B cell (primary cell): ENCODE data around the gene KISS1. TPM values are rescaled to one million over a fixed set of nuclear protein-coding genes. Genes with fewer than 3 reads are reported as not detected.

Source experiments
- ATAC-seq: fragments of 200-7000 bp; cut with Tn5 transposase; one replicate; pipeline ENCODE4 v1.10.0; 2021; ENCODE audit warnings: low read depth, mild to moderate bottlenecking, moderate number of reproducible peaks, moderate library complexity
- CTCF ChIA-PET: fragments of 350-600 bp; sonication (Branson Sonifier 250); formaldehyde crosslinking; loops from one replicate; lab custom pipeline; 2021; ENCODE audit warnings: antibody characterized with exemption, inconsistent platforms; lab: Charles Lee
- POLR2A ChIA-PET: fragments of 350-600 bp; sonication (Branson Sonifier 250); formaldehyde crosslinking; loops from one replicate; lab custom pipeline; 2021; ENCODE audit warnings: antibody characterized with exemption; lab: Charles Lee
- DNase-seq: peaks from one replicate; pipeline ENCODE4 v3.0.0; 2013
- H2AFZ ChIP-seq: 2 replicates; pipeline ENCODE4 v1.6.1; 2012; ENCODE audit warnings: mild to moderate bottlenecking, low read depth, low read length; ENCODE audit not compliant: insufficient read depth, poor library complexity, severe bottlenecking
- H3K27ac ChIP-seq, 2 donors: 1 replicate in 1 of 2; 2 replicates in 1 of 2; pipeline ENCODE4 v1.5.1; 2012 to 2013; ENCODE audit warnings: low read length in 2 of 2, mild to moderate bottlenecking in 2 of 2, moderate library complexity in 1 of 2
- H3K27me3 ChIP-seq, 4 experiments: fragments of 200-600 bp in 1 of 4; sonication (generic) in 1 of 4; replicated peaks in 1 of 4; 1 replicate in 2 of 4; 2 replicates in 2 of 4; pipeline versions ENCODE4 v1.6.1 to v1.7.0; 2013 to 2016; ENCODE audit warnings: low read length in 3 of 4, mild to moderate bottlenecking in 2 of 4, mixed read lengths in 1 of 4, moderate library complexity in 1 of 4; ENCODE audit not compliant: insufficient read depth in 4 of 4, control insufficient read depth in 3 of 4; ENCODE audit errors: control extremely low read depth in 1 of 4
- H3K36me3 ChIP-seq, 2 experiments: replicated peaks in 1 of 2; 1 replicate in 1 of 2; 2 replicates in 1 of 2; pipeline versions ENCODE4 v1.6.1 to v1.7.1; 2013; ENCODE audit warnings: low read length in 1 of 2; ENCODE audit not compliant: insufficient read depth in 2 of 2, control insufficient read depth in 1 of 2; ENCODE audit errors: control extremely low read depth in 1 of 2, extremely low read depth in 1 of 2
- H3K4me1 ChIP-seq, 2 donors: fragments of 200-600 bp in 1 of 2; sonication (generic) in 1 of 2; 1 replicate in 1 of 2; 2 replicates in 1 of 2; pipeline versions ENCODE4 v1.5.1 to v1.6.1; 2013 to 2017; ENCODE audit warnings: low read length in 2 of 2; ENCODE audit not compliant: control insufficient read depth in 2 of 2, insufficient read depth in 2 of 2
- H3K4me2 ChIP-seq: replicated peaks from 2 replicates; pipeline ENCODE3; 2012; ENCODE audit warnings: mild to moderate bottlenecking, low read depth, low read length; ENCODE audit not compliant: poor library complexity, severe bottlenecking
- H3K4me3 ChIP-seq, 5 experiments: fragments of 200-600 bp in 1 of 5; sonication (generic) in 1 of 5; 1 replicate in 3 of 5; 2 replicates in 2 of 5; pipeline versions ENCODE4 v1.5.1 to v1.7.0; 2011 to 2016; ENCODE audit warnings: low read length in 4 of 5, mild to moderate bottlenecking in 4 of 5, low read depth in 2 of 5, control low read depth in 1 of 5, moderate library complexity in 1 of 5; ENCODE audit not compliant: insufficient read depth in 1 of 5; ENCODE audit errors: control extremely low read depth in 1 of 5, extremely low read depth in 1 of 5
- H3K79me2 ChIP-seq: fragments of 200-600 bp; sonication (generic); one replicate; pipeline ENCODE4 v1.6.0; 2016; ENCODE audit warnings: low read length; ENCODE audit not compliant: control insufficient read depth, insufficient read depth
- H3K9ac ChIP-seq: fragments of 200-600 bp; sonication (generic); 2 replicates; pipeline ENCODE4 v1.6.1; 2017; ENCODE audit warnings: mild to moderate bottlenecking, low read length, moderate library complexity
- H3K9me3 ChIP-seq, 3 donors: one replicate each; pipeline versions ENCODE4 v1.6.1 to v1.7.1; 2013; ENCODE audit warnings: low read length in 2 of 3; ENCODE audit not compliant: control insufficient read depth in 2 of 3, insufficient read depth in 1 of 3; ENCODE audit errors: control extremely low read depth in 1 of 3
- H4K20me1 ChIP-seq: 2 replicates; pipeline ENCODE4 v1.6.0; 2012; ENCODE audit warnings: mild to moderate bottlenecking, low read length; ENCODE audit not compliant: insufficient read depth, control insufficient read depth, poor library complexity, severe bottlenecking
- H3K27ac Mint-ChIP-seq: one replicate; pipeline ENCODE4 v1.8.0; 2021; ENCODE audit warnings: mixed read lengths
- H3K27me3 Mint-ChIP-seq: one replicate; pipeline ENCODE4 v1.8.0; 2021; ENCODE audit warnings: mixed read lengths
- H3K4me1 Mint-ChIP-seq: one replicate; pipeline ENCODE4 v1.8.0; 2021; ENCODE audit warnings: mixed read lengths
- H3K4me3 Mint-ChIP-seq: one replicate; pipeline ENCODE4 v1.8.0; 2021; ENCODE audit warnings: mixed read lengths
- H3K9me3 Mint-ChIP-seq: one replicate; pipeline ENCODE4 v1.8.0; 2022; ENCODE audit warnings: mixed read lengths; ENCODE audit not compliant: insufficient read depth
- CTCF ChIP-seq: fragments of 200-600 bp; IDR thresholded peaks from one replicate; pipeline ENCODE4 v1.8.0; 2022; ENCODE audit warnings: antibody characterized with exemption, mild to moderate bottlenecking
- EZH2 ChIP-seq: IDR thresholded peaks from 2 replicates; pipeline ENCODE4 v1.6.1; 2012; ENCODE audit warnings: borderline replicate concordance, low read depth, mild to moderate bottlenecking, moderate library complexity, low read length; ENCODE audit not compliant: insufficient read depth, poor library complexity, severe bottlenecking
- WGBS: methylation state at CpG from one replicate; pipeline ENCODE4 v1.1.5; 2013; ENCODE audit warnings: missing lambda C conversion rate; ENCODE audit not compliant: insufficient coverage; 5-methylcytosine and 5-hydroxymethylcytosine counted together
- intact Hi-C: fragments of 100-400 bp; cut with micrococcal nuclease; formaldehyde crosslinking; loops from one replicate; pipeline ENCODE4 v1.10.0; 2022
- polyA plus RNA-seq: library from polyadenylated mRNA; depleted of rRNA; stranded (reverse); fragments of >200 nt; gene quantifications from 2 replicates; pipeline ENCODE4 v1.2.3, GENCODE V29; 2012
- total RNA-seq, 2 donors: library from RNA; stranded (reverse); fragments of 120-200 nt in 1 of 2; gene quantifications; 1 replicate in 1 of 2; 2 replicates in 1 of 2; pipeline versions ENCODE4 v1.2.3 to v1.2.4, GENCODE V29; 2013 to 2022

Gene KISS1
- total and polyA plus RNA-seq, 2 donors (not counting 1 experiment from before 2014, with no cell fraction given): not detected

DNA sequence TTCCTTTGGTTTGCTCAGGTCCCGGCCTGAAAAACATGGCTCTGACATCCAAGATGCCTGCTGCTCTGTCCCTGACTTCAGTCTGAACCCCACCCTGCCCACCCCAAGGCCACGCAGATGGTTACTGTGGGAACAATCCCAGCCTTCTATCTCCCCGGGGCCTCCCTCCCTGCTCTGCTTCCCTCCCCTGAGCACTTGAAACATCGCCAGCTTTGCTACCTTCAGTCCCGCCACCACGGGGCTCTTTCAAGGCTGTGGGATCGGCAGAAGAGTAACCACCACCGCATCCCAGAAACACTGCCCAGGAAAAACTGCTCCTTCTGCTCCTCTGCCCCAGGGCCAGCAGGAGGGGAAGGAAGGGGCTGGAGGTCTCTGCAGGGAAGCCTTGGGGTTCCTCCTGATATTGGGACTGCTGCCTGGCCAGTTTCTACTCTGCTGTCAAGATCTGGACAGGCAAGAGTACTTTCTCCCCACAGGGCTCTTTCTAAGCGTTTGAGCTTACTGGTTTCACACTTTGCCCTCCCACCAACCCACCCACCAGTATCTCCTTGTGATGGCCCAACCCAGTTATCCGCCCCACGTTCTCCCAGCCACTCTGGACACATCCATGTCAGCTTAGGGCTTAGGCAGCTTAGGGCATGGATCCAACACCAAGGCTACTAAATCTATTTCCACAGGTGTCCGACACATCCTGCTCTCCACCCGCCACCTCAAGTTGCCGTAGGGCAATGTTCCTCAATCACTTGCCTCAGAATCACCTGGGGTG is 52.8 kb downstream of the KISS1 start:
- no peak overlapping the region for H3K27ac Mint-ChIP-seq
- WGBS: 92% methylated on average over 10 of the region's 14 CpGs
- H3K9me3 ChIP-seq: no peaks in the 10 kb centered on the region
- intact Hi-C loops: no loop called here
- H3K4me1 ChIP-seq: no peaks in the 10 kb centered on the region
- no peak overlapping the region for H3K4me2 ChIP-seq
- no peak overlapping the region for H3K9ac ChIP-seq
- H3K9me3 Mint-ChIP-seq: no peaks in the 10 kb centered on the region
- H3K36me3 ChIP-seq: no peaks in the 10 kb centered on the region
- no peaks in the 10 kb centered on the region for H3K4me1 Mint-ChIP-seq
- H3K4me3 Mint-ChIP-seq: no peak overlapping the region
- ChIA-PET CTCF (interaction anchor here (0.7 to 1.2 kb wide), 2 partner anchors 14 to 19 kb away, joined by 3 read pairs; no protein-coding TSS in a partner anchor), POLR2A (no interaction called here)
- H3K79me2 ChIP-seq: no peaks in the 10 kb centered on the region
- ATAC-seq (no peak), DNase-seq (no peak)
- no peaks in the 10 kb centered on the region for H3K27me3 ChIP-seq
- peaks cover 23% of the 10 kb centered on the region for H3K27me3 Mint-ChIP-seq
- no peak overlapping the region for H3K4me3 ChIP-seq
- TF ChIP-seq EZH2 (no peak), CTCF (no peak)
- H4K20me1 ChIP-seq: no peaks in the 10 kb centered on the region
- no peak overlapping the region for H3K27ac ChIP-seq
- H2AFZ ChIP-seq: no peak overlapping the region
